ENCODE data around the gene LGALSL.

DNA sequence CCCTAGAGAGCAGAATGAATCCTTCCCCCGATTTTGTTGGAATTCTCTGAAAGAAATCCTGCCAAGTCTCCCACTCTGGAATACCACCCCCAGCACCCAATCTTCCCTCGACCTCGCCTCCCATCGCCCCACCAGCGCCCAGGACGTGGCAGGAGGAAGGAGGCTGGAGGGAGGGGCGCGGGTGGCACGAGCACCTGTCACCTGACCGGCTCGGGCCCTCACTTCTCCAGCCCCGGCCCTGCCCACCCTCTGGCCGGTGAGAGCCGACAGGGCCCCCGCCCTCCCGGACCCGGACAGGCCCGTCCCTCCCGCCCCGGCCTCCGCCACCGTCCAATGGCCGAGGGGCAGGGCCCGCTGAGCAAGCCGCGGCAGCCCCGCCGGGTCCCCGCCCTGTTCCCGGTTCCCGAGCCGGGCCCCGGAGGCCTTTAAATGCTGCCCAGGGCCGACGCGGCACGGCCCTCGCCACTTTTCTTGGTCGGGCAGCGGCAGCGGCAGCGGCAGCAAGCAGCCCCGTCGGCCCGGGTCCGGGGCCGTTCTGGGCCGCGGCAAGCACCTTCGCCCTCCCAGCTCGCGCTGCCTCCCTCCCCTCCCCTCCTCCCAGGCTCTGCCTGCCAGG is at the start of gene LGALSL:
- TF ChIP-seq ZFX (IDR thresholded peaks at IDR 0.05), result no peak; the same call in 1 of the 2 replicates
- no peak for TF ChIP-seq CTCF (conservative IDR thresholded peaks at IDR 0.05)

All from C4-2B (cell line).